HCT116 (cell line): Measurements from ENCODE around the gene TTC1. TPM values are rescaled to one million over a fixed set of nuclear protein-coding genes. Genes with fewer than 3 reads are reported as not detected.

Source experiments
- ATAC-seq: fragments of 200-7000 bp; cut with Tn5 transposase; 2 replicates; pipeline ENCODE4 v1.9.1; 2020; ENCODE audit warnings: mild to moderate bottlenecking, moderate library complexity
- BruUV-seq: library from RNA; stranded (reverse); fragments of 400-500 nt; replicated peaks from 2 replicates; lab custom pipeline; 2021; lab: Mats Ljungman, UMichigan
- CTCF ChIA-PET: fragments of 300-600 bp; sonication (Branson Sonifier 250); formaldehyde crosslinking; loops from one replicate; lab custom pipeline; 2021; ENCODE audit warnings: antibody characterized with exemption; lab: Charles Lee
- POLR2A ChIA-PET: fragments of 300-600, 350-600 bp; sonication (Branson Sonifier 250); formaldehyde crosslinking; loops from one replicate; lab custom pipeline; 2021; ENCODE audit warnings: antibody characterized with exemption; lab: Charles Lee
- RAD21 ChIA-PET, 2 experiments: fragments of 300-600 bp; sonication (Branson Sonifier 250); formaldehyde crosslinking; loops; one replicate each; lab custom pipeline; 2023; ENCODE audit warnings: low total read pairs in 2 of 2; ENCODE audit not compliant: uncharacterized antibody in 2 of 2, unreplicated experiment in 2 of 2, low non-redundant PET in 1 of 2; lab: Charles Lee
- DNase-seq: peaks from one replicate; pipeline ENCODE4 v3.0.0-alpha.2; 2010; ENCODE audit warnings: low read depth, low spot score
- H2AFZ ChIP-seq: fragments of 200-600 bp; shearing (Covaris generic), sonication (generic); 2 replicates; pipeline ENCODE4 v1.6.1; 2017; ENCODE audit warnings: low read depth, mixed run types, mixed read lengths, antibody characterized with exemption, low read length; ENCODE audit not compliant: poor library complexity, severe bottlenecking
- H3K27ac ChIP-seq: 2 replicates; pipeline ENCODE4 v1.5.1; 2012; ENCODE audit warnings: low read depth, low read length
- H3K27me3 ChIP-seq: fragments of 200-600 bp; sonication (generic); 2 replicates; pipeline ENCODE4 v1.6.1; 2016; ENCODE audit warnings: mixed run types, low read length, mixed read lengths; ENCODE audit not compliant: insufficient read depth
- H3K36me3 ChIP-seq, 2 experiments: fragments of 200-500 bp in 1 of 2; fragments of 200-600 bp in 1 of 2; sonication (Bioruptor generic) in 1 of 2; sonication (generic) in 1 of 2; 2 replicates each; pipeline versions ENCODE4 v1.5.1 to v1.6.1; 2014 to 2016; ENCODE audit warnings: low read length in 2 of 2, inconsistent platforms in 1 of 2, mixed read lengths in 1 of 2, mixed run types in 1 of 2; ENCODE audit not compliant: insufficient read depth in 2 of 2, control insufficient read depth in 1 of 2
- H3K4me1 ChIP-seq, 2 experiments: fragments of 200-600 bp in 1 of 2; sonication (generic) in 1 of 2; 2 replicates each; pipeline versions ENCODE4 v1.5.1 to v1.6.1; 2012 to 2017; ENCODE audit warnings: low read length in 2 of 2, inconsistent platforms in 1 of 2, mild to moderate bottlenecking in 1 of 2, mixed read lengths in 1 of 2, mixed run types in 1 of 2, moderate library complexity in 1 of 2; ENCODE audit not compliant: insufficient read depth in 2 of 2, control insufficient read depth in 1 of 2
- H3K4me2 ChIP-seq: fragments of 200-600 bp; sonication (generic); 2 replicates; pipeline ENCODE4 v1.6.1; 2017; ENCODE audit warnings: mixed run types, low read length, mixed read lengths
- H3K4me3 ChIP-seq, 2 experiments: fragments of 200-600 bp in 1 of 2; sonication (generic) in 1 of 2; replicated peaks in 1 of 2; 2 replicates each; pipeline ENCODE4 v1.5.1; 2011 to 2016; ENCODE audit warnings: low read length in 2 of 2, control low read depth in 1 of 2, low read depth in 1 of 2, mild to moderate bottlenecking in 1 of 2, mixed read lengths in 1 of 2, mixed run types in 1 of 2
- H3K79me2 ChIP-seq: fragments of 200-600 bp; sonication (generic); 2 replicates; pipeline ENCODE4 v1.6.1; 2017; ENCODE audit warnings: mild to moderate bottlenecking, mixed run types, low read length, moderate library complexity, mixed read lengths; ENCODE audit not compliant: insufficient read depth
- H3K9ac ChIP-seq: fragments of 200-600 bp; sonication (generic); 2 replicates; pipeline ENCODE4 v1.6.1; 2016; ENCODE audit warnings: low read length, mixed read lengths
- H3K9me2 ChIP-seq: fragments of 200-600 bp; sonication (generic), shearing (Covaris generic); 2 replicates; pipeline ENCODE4 v1.6.1; 2017; ENCODE audit warnings: mixed run types, mild to moderate bottlenecking, moderate library complexity; ENCODE audit not compliant: insufficient read depth
- H3K9me3 ChIP-seq, 2 experiments: fragments of 200-500 bp in 1 of 2; fragments of 200-600 bp in 1 of 2; sonication (Bioruptor generic) in 1 of 2; sonication (generic) in 1 of 2; 2 replicates each; pipeline ENCODE4 v1.6.1; 2014 to 2017; ENCODE audit warnings: low read length in 2 of 2, mixed read lengths in 2 of 2, inconsistent platforms in 1 of 2, low read depth in 1 of 2, mild to moderate bottlenecking in 1 of 2, mixed run types in 1 of 2, moderate library complexity in 1 of 2; ENCODE audit not compliant: control insufficient read depth in 1 of 2, insufficient read depth in 1 of 2
- H4K20me1 ChIP-seq: fragments of 200-600 bp; sonication (generic), shearing (Covaris generic); 2 replicates; pipeline ENCODE4 v1.6.1; 2017; ENCODE audit warnings: mixed run types, mild to moderate bottlenecking, moderate library complexity; ENCODE audit not compliant: insufficient read depth
- ELF1 ChIP-seq: IDR thresholded peaks from 2 replicates; pipeline ENCODE4 v1.6.1; 2012; ENCODE audit warnings: low read depth, borderline replicate concordance
- POLR2A ChIP-seq: IDR thresholded peaks from 2 replicates; pipeline ENCODE4 v1.7.0; 2011; ENCODE audit warnings: borderline replicate concordance; ENCODE audit not compliant: insufficient read depth, insufficient read length; ENCODE audit errors: extremely low read depth
- POLR2AphosphoS5 ChIP-seq: IDR thresholded peaks from 2 replicates; pipeline ENCODE4 v1.6.1; 2011; ENCODE audit warnings: mild to moderate bottlenecking, low read depth, low read length, moderate library complexity
- intact Hi-C: fragments of 100-400 bp; cut with micrococcal nuclease; formaldehyde crosslinking; loops from 2 replicates; pipeline ENCODE4 v1.10.0; 2022
- total RNA-seq: library from RNA; stranded (reverse); gene quantifications from one replicate; pipeline ENCODE4 v1.2.1, GENCODE V29; 2021; ENCODE audit not compliant: unreplicated experiment
- TF ChIP-seq, protein P1 (sequence below): IDR thresholded peaks from 2 replicates; pipeline ENCODE4 v1.6.1; 2011; ENCODE audit warnings: mild to moderate bottlenecking, low read length, moderate library complexity; ENCODE audit not compliant: insufficient replicate concordance; ENCODE audit errors: extremely low read depth

The TTC1 gene
- total RNA-seq, 1 experiment from 2014 or later, result 48.1 TPM

DNA sequence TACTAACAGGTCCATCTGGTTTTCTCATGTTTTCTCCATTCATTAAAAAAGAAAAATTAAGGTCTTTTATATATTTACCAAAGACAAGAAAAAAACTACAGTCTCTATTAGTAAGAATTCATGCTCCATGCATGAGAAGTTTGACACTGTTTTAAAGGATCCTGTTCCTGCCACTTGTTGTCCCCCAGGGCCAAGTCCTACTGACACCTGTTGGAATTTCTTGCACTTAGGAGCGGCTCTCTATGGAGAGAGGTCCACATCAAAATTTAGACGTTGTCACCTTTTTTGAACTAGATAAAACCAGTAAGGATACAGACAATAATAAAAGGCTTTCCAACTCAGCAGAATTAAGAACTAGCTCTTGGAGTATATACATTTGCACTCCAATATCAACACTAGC is 68.1 kb downstream of the TTC1 start (continued):
- TF ChIP-seq, protein P1, sequence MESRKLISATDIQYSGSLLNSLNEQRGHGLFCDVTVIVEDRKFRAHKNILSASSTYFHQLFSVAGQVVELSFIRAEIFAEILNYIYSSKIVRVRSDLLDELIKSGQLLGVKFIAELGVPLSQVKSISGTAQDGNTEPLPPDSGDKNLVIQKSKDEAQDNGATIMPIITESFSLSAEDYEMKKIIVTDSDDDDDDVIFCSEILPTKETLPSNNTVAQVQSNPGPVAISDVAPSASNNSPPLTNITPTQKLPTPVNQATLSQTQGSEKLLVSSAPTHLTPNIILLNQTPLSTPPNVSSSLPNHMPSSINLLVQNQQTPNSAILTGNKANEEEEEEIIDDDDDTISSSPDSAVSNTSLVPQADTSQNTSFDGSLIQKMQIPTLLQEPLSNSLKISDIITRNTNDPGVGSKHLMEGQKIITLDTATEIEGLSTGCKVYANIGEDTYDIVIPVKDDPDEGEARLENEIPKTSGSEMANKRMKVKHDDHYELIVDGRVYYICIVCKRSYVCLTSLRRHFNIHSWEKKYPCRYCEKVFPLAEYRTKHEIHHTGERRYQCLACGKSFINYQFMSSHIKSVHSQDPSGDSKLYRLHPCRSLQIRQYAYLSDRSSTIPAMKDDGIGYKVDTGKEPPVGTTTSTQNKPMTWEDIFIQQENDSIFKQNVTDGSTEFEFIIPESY, result no peak
- TF ChIP-seq, all 23 proteins: peak for 0

DNA sequence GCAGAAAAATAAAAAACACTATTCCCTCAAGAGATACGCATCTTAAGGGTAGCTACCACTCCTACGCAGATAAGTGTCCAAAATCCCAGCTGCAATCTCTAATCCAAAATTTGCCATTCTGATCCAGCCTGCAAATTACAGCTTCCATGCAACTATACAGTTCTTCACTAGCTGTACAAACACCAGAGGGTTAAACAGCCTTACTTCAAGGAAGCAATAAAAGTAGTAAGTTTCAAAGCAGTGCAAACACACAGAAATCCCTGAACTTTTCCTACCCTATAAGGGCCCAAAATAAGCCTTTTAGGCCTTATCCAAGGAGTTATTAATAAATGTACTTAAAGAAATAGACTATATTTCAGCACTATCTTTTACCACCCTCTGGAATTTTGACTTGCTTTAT is 70.8 kb downstream of the TTC1 start:
- H4K20me1 ChIP-seq, result no peaks in the 10 kb centered on the region
- POLR2A ChIA-PET, result no interaction called here
- H3K9ac ChIP-seq, result no peak overlapping the region
- no peak overlapping the region for H3K4me2 ChIP-seq
- no peaks in the 10 kb centered on the region for H3K9me3 ChIP-seq
- no peak overlapping the region for H2AFZ ChIP-seq
- BruUV-seq, result no TSS peak
- intact Hi-C loops, result loop anchor here (1.0 to 2.0 kb wide), 2 partner anchors 266 to 311 kb away; no protein-coding TSS in a partner anchor
- no peaks in the 10 kb centered on the region for H3K27me3 ChIP-seq
- RAD21 ChIA-PET, result no interaction called here
- TF ChIP-seq ELF1 (no peak), POLR2A (no peak), POLR2AphosphoS5 (no peak)
- DNase-seq (no peak), ATAC-seq (no peak)
- CTCF ChIA-PET, result interaction anchor here (1.0 to 3.1 kb wide), 4 partner anchors 10 to 313 kb away, joined by 3 to 34 read pairs (median 18); no protein-coding TSS in a partner anchor
- H3K4me3 ChIP-seq, result no peak overlapping the region
- no peaks in the 10 kb centered on the region for H3K36me3 ChIP-seq
- H3K79me2 ChIP-seq, result no peaks in the 10 kb centered on the region
- H3K4me1 ChIP-seq, result peaks cover 0 to 12% of the 10 kb centered on the region in 2 experiments; a peak in 2 of 4 replicates
- H3K27ac ChIP-seq, result no peak overlapping the region
- H3K9me2 ChIP-seq, result no peaks in the 10 kb centered on the region
